Measurements from ENCODE around the gene LRRTM4.
"Not testable (repeated sequence)": the region's sequence is repeated elsewhere in the genome, so short reads cannot be mapped to it uniquely, and the experiment has no call there.

LRRTM4 gene

DNA sequence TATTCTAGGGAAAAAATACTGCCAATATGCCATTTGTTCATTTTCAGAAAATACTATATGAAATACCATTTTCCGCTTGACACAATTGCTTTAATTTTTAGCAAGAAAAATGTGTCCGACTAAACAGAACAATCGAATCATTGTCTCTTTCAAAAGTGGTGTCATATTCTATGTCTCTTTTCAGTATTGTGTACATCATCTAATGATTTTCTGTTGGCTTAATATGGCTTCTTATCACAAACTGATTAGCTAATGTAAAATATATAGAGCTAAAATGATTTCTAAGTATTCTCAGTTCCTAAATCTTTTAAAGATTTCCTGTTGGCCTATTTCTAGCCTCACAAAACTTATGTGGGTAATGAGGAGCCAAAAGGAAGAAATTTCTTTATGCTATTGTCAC is 436.6 kb downstream of the LRRTM4 start:
- no peak for DNase-seq (ENCODE audit: low read depth)

DNA sequence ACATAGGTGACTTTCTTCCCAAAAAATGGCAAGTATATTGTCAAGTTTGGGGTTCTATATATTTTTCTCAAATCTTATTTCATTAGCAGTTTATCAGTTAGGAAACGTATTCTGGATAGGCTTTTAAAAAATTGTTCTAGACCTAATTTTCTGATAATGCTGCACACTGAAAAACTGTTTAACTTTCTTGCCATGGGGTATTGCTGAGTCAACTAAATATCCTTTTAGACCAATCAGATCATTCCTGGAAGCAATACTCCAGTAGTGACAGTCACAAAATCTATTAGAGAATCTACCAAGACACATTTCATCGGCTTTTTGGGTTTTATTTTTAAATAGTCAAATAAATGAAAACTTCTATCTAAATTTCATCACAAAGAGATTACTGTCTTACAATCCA is 440.6 kb downstream of the LRRTM4 start:
- no peak for DNase-seq (ENCODE audit: low read depth)

DNA sequence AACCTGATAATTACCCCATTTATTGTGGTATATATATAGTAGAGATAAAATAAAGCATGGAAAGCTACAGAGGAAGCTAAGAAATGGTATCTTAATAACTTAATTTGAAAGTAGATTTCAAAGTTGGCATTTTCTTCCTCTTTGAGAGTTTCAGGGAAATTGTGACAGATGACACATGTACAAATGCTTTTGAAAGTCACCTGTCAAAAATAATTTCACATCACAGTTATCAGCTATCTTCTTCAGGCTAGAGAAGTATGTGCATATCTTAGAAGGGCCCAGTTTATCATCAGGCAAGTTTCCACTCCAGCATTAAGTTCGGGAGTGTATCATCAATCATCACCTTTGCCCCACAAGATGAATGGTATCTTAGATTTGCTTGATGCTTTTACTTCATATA is 457.9 kb downstream of the LRRTM4 start:
- DNase-seq (ENCODE audit: low read depth), result no peak

DNA sequence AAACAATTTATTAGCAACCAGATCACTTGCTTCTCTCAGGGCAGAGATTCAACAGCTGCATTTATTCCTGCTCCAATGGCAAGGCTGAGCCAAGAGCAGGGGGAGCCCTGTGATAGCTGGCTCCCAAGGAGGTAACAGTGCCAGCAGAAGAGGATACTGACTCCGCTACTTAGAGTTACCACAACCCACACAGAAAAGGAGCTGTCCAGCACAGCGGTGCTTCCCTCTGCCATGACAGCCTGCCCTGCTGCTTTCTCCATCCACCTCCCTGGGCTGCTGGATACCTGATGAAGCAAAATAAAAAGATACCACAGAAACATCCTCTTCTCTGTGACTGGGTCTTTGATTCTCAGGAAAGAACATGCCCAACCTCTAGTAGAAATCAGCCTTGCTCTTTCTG is 467.2 kb downstream of the LRRTM4 start:
- DNase-seq (ENCODE audit: low read depth), result peak; percentile 55

DNA sequence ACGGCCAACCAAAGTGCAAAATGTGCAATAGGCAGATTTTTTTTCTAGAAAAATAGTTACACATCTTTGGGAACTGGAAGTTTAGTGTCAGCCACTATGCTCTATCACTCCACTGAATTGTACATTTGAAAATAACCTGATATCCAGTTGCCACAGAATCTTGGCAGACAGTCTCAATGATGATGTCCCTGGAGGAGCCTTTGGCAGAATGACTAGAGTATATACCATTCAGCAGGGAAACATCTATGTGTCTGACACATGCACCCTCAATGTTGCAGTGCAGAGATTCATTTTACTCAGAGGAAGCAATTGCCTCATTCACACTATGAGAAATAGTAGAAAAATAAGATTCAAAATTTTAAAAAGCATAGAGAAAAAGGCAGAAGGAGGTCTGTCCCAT is 475.8 kb downstream of the LRRTM4 start:
- no peak for DNase-seq (ENCODE audit: low read depth)

DNA sequence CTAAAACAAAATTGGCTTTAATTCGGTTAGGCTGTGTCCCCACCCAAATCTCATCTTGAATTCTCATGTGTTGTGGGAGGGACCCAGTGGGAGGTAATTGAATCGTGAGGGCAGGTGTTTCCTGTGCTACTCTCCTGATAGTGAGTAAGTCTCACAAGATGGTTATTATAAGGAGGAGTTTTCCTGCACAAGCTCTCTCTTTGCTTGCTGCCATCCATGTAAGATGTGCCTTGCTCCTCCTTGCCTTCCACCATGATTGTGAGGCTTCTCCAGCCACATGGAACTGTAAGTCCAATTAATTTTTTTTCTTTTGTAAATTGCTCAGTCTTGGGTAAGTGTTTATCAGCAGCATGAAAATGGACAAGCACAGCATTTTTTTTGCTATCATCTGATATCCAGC is 476.7 kb downstream of the LRRTM4 start:
- DNase-seq (ENCODE audit: low read depth), result not testable (repeated sequence)

DNA sequence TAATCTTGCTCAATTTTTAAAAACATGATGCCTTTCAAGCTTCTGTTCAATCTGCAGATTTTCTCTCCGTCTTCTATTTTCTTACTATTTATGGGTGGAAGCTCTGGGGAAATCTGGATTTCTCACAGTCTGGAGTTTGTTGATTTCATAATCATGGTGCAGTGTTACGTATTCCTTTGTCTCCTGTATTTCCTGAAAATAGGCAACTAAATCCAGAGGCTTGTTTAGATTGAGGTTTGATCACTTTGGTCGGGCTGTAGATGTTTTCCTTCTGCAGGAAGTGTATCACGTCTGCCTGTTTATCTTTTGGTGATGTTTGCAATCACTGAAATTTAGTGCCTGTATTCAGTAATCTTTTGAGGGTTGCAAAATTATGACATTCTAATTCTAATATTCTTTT is 487.7 kb downstream of the LRRTM4 start:
- DNase-seq (ENCODE audit: low read depth), result peak; percentile 75

DNA sequence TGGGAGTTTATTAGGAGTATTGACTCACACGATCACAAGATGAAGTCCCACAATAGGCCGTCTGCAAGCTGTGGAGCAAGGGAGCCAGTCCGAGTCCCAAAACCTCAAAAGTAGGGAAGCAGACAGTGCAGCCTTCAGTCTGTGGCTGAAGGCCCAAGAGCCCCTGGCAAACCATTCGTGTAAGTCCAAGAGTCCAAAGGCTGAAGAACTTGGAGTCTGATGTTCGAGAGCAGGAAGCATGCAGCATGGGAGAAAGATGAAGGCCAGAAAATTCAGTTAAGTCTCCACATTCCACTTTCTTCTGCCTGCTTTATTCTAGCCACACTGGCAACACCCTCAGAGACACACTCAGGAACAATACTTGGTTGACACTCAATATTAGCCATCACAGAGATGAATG is 492.9 kb downstream of the LRRTM4 start:
- DNase-seq (ENCODE audit: low read depth), result not testable (repeated sequence)

DNA sequence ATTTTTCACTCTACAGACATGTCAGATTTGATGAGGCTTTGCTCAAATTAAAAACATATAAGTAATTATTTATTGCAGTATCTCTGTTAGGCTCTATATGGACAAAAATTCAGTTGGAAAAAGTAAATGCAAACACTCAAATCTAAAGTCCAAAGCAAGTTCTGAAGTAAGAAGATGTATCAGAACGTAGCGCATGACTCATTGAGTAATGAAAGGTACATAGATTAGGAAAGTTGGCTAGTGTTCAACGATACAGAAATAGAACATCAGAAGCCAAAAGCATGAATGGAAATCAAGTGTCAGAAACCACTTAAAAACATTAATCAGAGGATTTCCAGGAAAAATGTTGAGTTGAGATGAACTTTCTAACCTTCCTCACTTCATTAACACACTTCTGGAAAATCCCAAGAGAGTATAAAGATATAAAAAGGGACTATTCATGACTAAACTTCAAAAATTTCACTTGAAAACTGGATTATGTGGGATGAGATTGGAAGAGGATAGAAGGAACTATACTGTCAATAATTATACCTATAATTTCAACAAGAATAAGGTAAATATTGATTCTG is 494.1 kb downstream of the LRRTM4 start:
- peak; percentile 80 for DNase-seq (ENCODE audit: low read depth)

DNA sequence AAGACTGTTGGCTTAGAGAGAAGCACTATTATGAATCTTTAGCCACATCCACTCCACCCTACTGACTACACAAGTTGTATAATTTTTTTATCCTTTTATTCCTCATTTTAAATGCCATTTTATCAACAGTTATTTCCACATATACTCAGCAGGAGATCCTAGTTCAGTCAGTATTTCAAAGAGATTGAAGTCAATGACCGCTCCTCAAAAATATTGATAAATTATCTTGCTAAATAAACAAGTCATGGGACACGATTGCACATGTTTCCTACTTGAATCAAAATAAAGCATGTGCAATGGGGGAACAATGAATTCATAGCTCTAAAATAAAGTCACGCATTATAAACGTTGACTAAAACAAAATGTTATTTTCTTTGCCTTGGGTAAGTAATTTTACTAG is 496.5 kb downstream of the LRRTM4 start:
- DNase-seq (ENCODE audit: low read depth), result no peak

DNA sequence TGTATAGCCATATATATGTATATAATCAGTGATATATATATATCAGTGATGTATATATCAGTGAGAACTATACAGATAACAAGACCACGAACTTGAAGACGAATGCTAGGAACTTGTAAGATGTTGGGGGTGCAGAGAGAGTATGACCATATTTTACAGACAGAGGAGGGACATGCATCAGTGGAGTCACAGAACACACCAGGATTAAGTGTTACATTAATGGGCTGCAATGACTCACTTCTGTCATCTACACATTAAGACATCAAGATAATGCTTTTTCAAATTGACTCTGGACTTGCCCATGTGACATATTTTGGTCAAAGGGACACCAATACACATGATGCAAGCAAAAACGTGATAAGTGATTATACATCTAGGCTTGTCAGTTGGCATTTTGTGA is 501.0 kb downstream of the LRRTM4 start:
- DNase-seq (ENCODE audit: low read depth), result no peak

DNA sequence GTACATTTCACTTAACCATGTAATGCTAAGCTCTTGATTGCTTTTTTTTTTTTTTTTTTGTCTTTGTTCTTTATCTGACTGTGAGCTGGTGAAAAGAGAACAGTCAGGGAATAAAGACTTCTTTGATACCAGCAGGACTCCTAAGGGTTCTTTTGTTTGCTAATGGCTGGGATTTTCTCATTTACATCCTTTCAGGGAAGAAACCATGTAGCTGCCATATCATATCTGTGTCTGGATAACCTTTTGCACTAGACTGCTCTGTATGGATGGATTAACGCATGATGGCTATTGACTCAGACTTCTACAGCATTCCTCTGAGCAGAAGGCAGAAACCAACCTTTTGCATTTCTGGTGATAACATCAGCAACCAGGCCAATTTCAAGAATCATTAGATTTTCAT is 504.0 kb downstream of the LRRTM4 start:
- peak; percentile 50 for DNase-seq (ENCODE audit: low read depth)

DNA sequence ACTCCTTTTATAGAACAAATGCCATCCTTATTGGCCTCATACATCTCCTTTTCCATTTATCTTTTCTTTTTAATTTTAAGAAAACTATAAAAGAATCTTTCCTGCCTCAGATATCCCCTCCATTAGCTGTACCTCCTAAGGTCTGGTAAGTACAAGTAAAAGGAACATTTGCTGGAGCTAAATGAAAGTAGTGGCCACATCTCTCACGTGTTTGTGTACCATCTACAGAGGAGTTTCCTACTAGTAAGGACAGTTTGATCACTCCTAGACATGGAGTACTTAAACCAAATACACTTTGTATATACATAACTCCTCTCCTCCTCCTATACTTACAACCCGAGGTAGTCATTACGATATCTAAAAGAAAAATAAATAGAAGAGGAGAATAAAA is 504.8 kb downstream of the LRRTM4 start:
- DNase-seq (ENCODE audit: low read depth), result no peak

DNA sequence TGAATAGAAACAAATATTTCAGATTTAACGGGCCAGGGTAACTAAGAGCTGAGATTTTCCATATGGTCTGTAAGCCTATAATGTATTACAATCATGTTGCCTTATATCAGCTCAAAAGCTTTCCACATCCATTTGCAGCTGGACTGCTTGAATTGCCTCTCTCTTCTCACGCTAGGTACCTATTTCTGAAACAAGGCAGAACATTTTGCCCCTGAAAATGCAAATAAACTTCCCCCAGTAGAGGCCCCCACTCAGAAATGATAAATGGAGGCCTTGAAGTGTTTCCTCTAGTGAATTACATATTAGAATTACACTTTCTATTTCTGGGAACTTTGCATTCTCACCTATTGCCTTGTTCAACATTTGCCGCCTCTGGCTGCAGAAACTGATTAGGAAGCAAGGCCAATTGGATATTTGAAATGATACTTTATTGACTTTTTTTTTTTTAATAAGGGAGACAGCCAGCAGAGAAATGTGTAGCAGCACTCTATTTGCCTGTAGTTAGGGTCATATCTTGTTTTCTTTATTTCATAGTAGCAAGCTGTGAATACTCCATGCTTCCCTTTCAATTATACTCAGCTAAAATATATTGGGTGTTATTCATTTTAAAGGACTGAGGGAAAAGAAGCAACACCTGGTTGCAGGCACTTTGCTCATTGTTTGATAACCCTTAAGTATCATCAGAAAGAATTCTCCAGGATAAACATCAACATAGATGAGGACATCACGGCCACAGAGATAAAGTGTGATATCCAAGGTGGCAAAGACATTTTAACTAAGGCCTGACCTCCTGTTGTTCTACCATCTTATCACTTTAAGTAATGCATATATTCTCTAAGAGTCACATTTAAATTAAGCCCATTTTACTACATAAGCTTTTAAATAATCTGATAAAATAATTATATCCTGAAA is 505.5 kb downstream of the LRRTM4 start:
- DNase-seq (ENCODE audit: low read depth), result no peak

DNA sequence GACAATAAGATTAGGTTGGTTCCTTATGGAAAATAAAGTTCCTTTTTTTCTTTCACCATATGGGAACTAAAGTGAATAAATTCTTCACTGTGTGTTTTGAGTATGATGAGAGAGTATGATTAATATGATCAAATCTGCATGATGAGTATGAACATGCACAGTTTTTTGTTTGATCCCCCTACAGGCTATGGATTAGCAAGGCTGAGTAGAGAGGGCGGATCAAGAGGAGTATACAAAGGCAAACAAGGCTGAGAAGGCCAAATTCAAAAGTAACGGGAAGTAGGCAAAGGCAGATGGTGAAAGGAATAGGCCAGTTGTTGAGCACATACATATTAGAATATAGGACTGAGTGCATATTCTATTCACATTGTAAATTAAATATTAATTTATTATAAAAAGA is 508.2 kb downstream of the LRRTM4 start:
- DNase-seq (ENCODE audit: low read depth), result no peak

DNA sequence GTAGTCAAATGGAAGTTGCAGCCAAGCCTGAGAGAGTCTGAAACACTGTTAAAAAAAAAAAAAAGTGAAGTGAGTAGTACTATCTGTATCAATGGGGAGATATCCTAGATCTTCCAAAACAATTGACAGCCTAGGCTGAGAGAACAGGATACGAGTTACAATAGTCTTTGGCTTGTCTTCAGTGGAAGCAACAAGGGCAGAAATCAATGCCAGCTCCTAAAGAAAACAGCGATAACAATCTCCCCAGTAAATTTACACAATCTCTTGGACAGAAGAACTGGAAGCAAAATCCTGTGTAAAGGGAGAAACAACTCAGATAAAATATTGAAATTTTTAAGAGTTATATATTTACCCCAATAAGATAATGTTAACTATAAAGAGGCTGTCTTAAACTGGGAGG is 508.7 kb downstream of the LRRTM4 start:
- no peak for DNase-seq (ENCODE audit: low read depth)

DNA sequence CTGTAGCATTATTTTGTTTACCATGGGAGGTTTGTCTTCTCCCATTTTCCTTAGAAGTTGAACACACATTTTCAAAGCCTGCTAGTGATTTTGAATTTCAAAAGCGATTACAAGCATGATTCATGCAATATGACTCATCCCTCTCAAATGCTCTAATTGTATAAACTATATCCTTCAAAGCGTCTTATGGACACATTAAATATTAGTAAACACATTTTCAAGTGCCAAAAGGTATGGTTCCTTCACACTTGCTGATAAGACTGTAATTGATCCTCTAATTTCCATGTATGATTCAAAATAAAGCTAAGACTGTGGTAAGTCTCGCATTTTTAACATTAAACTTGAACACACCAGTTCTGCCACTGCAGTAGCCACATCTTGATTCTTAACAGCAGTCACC is 512.9 kb downstream of the LRRTM4 start:
- DNase-seq (ENCODE audit: low read depth), result peak; percentile 68

DNA sequence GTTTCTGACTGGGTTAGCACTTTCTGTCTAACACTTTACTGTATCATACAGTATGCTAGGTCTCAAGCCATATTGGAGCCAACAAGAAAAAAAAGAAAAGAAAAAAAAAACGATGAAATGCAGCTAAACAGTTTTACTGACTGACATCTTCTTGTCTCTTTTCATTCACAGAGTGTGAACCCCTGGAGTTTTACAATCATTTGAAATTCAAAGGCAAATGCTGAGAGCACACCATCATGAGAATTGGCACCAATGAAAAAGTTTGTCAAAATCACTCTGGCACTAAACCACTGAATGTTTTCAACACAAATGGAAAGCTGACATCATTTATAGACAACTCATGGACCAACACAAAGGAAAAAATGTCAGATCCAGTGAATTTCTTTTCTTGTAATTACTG is 513.3 kb downstream of the LRRTM4 start:
- no peak for DNase-seq (ENCODE audit: low read depth)

DNA sequence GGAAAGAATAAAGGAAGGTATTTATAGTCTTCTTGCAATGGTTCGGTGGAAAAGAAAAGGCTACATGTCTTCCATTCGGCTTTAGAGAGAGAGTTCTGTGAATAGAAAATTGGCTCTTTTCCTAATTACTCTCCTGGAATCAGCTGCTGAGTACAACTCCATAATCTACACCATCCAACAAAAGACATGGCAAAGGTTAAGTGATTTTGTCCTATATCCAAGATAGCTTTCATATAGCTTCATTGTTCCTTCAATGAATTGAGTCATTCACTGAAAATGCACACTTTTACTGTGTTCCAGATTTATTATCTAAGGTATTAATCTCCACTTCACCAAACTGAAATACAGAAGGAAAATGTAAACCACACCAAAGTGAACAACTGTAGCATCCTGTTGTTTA is 514.5 kb downstream of the LRRTM4 start:
- DNase-seq (ENCODE audit: low read depth), result no peak

DNA sequence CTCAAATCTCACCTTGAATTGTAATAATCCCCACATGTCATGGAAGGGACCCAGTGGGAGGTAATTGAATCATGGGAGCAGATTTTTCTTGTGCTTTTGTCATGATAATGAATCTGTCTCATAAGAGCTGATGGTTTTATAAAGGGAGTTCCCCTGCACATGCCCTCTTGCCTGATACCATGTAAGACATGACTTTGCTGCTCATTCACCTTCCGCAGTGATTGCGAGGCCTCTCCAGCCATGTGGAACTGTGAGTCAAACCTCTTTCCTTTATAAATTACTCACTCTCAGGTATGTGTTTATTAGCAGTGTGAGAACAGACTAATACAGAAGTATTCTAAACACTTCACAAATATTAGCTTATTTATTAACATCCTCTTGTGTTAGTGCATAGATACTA is 516.7 kb downstream of the LRRTM4 start:
- peak; percentile 27 for DNase-seq (ENCODE audit: low read depth)

DNA sequence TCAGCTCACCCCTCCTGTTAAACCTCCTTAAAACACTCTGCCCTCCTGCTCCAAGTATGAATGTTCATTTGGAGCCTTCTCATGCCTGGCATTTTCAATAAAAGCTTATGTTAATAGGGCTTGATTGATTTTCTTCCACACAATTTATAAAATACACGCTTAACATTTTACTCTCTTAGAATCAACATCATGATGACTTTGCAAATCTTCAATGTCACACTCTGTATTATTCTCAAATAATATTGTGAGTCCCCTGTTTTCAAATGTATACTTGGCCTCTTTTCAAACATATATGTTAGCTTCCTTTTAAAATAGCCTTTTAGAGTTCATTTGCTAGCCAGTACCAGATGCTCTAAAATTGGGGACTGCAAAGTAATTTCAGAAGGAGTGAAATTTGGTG is 520.3 kb downstream of the LRRTM4 start:
- no peak for DNase-seq (ENCODE audit: low read depth)

DNA sequence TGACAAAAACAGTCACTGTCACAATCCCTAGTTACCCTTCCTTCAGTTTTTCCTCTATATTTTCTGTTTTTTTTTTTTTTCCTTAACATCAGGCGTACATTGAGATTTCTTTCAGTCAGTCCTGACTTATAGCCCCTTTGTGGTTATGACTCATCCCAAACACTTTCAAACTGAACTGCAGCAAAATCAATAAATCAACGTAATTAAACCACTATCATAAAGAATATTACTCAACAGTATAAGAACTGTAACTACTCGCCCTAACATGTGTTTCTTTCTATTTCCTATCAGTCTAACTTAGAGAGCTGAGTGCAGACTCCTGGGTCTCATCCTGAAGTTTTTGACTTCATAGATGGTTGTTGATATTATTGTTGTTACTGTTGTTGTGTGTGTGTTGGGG is 523.5 kb downstream of the LRRTM4 start:
- DNase-seq (ENCODE audit: low read depth), result peak; percentile 89

DNA sequence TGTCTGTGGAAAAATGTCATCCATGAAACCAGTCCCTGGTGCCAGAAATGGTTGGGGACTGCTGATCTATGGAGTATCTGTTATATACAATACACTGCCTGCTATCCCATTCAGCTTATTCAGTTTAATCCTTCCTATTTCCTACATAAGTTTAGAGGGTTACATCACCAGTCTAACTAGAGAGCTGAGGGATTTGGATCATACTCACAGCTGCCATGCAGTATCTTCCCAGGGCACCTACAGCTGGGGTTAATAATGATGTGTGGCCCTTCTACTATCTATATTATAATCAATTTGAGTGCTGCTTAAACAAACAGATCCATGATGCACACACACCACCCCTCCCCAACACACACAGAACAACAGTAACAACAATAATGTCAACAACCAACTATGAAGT is 524.0 kb downstream of the LRRTM4 start:
- DNase-seq (ENCODE audit: low read depth), result peak; percentile 22

DNA sequence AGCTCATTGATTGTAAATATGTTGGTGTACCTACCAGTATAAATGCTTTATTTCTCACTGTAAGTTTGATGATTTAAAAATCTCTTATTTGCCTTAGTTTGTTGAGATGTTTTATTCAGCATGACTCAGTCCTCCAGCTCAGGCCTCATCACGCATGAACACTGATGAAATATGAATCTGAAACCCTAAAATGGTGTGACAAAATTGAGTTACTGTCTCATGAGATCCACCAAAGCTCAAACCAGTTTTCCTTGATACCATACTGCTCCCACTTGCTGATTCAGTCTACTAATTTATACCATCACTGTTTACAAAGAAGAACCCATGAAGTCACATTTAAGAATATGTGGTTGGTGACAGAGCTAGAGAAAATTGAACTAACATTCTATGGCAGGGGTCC is 524.9 kb downstream of the LRRTM4 start:
- no peak for DNase-seq (ENCODE audit: low read depth)

Measured in amniotic epithelial cell (primary cell).